Breast epithelium (tissue), 4 donors: Measurements from ENCODE around the gene TAP1. TPM values are rescaled to one million over a fixed set of nuclear protein-coding genes. Genes with fewer than 3 reads are reported as not detected.
A peak's percentile ranks its signal among the peaks of the same experiment; 100 is the strongest.
"Not testable (repeated sequence)": the region's sequence is repeated elsewhere in the genome, so short reads cannot be mapped to it uniquely, and the experiment has no call there.

Experiments
- DNase-seq, 2 donors: peaks; one replicate each; pipeline ENCODE4 v3.0.0-alpha.2; 2019; ENCODE audit warnings: low spot score in 2 of 2
- H3K27ac ChIP-seq, 2 donors: fragments of 200-600 bp; sonication (generic) in 1 of 2; one replicate each; pipeline ENCODE4 v1.5.1; 2016 to 2019; ENCODE audit warnings: mild to moderate bottlenecking in 1 of 2
- H3K27me3 ChIP-seq, 2 donors: fragments of 200-600 bp; sonication (generic) in 1 of 2; one replicate each; pipeline versions ENCODE4 v1.5.1 to v1.6.0; 2017 to 2019; ENCODE audit warnings: control low read depth in 1 of 2, mild to moderate bottlenecking in 1 of 2
- H3K36me3 ChIP-seq: fragments of 200-600 bp; one replicate; pipeline ENCODE4 v1.5.1; 2019
- H3K4me1 ChIP-seq, 2 donors: fragments of 200-600 bp; sonication (generic); one replicate each; pipeline ENCODE4 v1.5.1; 2016 to 2019; ENCODE audit warnings: control low read depth in 1 of 2
- H3K4me3 ChIP-seq, 3 donors: fragments of 200-600 bp; sonication (generic); 1 replicate in 2 of 3; 2 replicates in 1 of 3; pipeline ENCODE4 v1.5.1; 2016 to 2019; ENCODE audit warnings: mild to moderate bottlenecking in 3 of 3, moderate library complexity in 2 of 3
- H3K9me3 ChIP-seq, 2 donors: fragments of 200-600 bp; sonication (generic) in 1 of 2; one replicate each; pipeline ENCODE4 v1.5.1; 2016 to 2019; ENCODE audit warnings: control low read depth in 1 of 2
- POLR2A ChIP-seq: fragments of 450-650 bp; IDR thresholded peaks from one replicate; pipeline ENCODE4 v1.6.1; 2016; ENCODE audit warnings: antibody characterized with exemption, mild to moderate bottlenecking, moderate library complexity
- POLR2AphosphoS5 ChIP-seq, 3 donors: sonication (generic); formaldehyde crosslinking; IDR thresholded peaks; one replicate each; pipeline ENCODE4 v1.6.1; 2017; ENCODE audit warnings: antibody characterized with exemption in 3 of 3
- intact Hi-C: fragments of 100-400 bp; cut with DNase I; formaldehyde crosslinking; loops from one replicate; pipeline ENCODE4 v1.15.1; 2023; ENCODE audit warnings: low total_unique reads
- total RNA-seq, 3 donors: library from RNA; depleted of rRNA; stranded (reverse); fragments of >200 nt; gene quantifications; one replicate each; pipeline ENCODE4 v1.1.0, GENCODE V29; 2016
- TF ChIP-seq, protein P1 (sequence below), 3 donors: fragments of 450-650 bp; IDR thresholded peaks; one replicate each; pipeline ENCODE4 v1.5.1; 2016 to 2017; ENCODE audit warnings: antibody characterized with exemption in 3 of 3, mild to moderate bottlenecking in 3 of 3, moderate library complexity in 3 of 3

The TAP1 gene
- total RNA-seq, 3 donors from 2014 or later, result 24.2 to 40.6 (median 28.7) TPM

DNA sequence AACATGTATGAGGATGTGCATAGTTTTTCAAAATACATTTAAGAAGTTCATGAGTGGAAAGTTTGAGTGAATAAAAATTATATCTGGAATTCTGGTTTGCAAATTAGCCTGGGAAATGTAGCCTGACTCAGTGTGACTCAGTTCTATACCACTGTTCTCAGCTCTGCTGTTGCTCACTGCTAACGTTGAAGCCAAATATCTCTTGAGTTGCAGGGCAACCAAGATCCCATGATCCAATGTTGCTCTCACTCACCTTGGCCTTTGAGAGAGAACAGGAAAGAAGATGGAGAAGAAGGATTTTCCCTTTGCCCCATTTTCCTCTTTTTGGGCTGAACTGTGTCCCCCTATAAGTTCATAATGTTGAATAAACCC, 29.4 kb upstream of the TAP1 start:
- DNase-seq, result no peak
- no peak for TF ChIP-seq POLR2AphosphoS5 (IDR thresholded peaks at IDR 0.05)
- TF ChIP-seq, protein P1, sequence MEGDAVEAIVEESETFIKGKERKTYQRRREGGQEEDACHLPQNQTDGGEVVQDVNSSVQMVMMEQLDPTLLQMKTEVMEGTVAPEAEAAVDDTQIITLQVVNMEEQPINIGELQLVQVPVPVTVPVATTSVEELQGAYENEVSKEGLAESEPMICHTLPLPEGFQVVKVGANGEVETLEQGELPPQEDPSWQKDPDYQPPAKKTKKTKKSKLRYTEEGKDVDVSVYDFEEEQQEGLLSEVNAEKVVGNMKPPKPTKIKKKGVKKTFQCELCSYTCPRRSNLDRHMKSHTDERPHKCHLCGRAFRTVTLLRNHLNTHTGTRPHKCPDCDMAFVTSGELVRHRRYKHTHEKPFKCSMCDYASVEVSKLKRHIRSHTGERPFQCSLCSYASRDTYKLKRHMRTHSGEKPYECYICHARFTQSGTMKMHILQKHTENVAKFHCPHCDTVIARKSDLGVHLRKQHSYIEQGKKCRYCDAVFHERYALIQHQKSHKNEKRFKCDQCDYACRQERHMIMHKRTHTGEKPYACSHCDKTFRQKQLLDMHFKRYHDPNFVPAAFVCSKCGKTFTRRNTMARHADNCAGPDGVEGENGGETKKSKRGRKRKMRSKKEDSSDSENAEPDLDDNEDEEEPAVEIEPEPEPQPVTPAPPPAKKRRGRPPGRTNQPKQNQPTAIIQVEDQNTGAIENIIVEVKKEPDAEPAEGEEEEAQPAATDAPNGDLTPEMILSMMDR (IDR thresholded peaks at IDR 0.05), result no peak
- H3K27me3 ChIP-seq, result no peaks in the 10 kb centered on the region
- H3K4me3 ChIP-seq, result no peak overlapping the region
- no peaks in the 10 kb centered on the region for H3K9me3 ChIP-seq
- no peaks in the 10 kb centered on the region for H3K4me1 ChIP-seq
- intact Hi-C loops, result loop anchor here (10.0 kb wide), 1 partner anchor 72 kb away; the partner anchor contains the start of gene HLA-DMA
- no peak overlapping the region for H3K27ac ChIP-seq
- no peaks in the 10 kb centered on the region for H3K36me3 ChIP-seq

DNA sequence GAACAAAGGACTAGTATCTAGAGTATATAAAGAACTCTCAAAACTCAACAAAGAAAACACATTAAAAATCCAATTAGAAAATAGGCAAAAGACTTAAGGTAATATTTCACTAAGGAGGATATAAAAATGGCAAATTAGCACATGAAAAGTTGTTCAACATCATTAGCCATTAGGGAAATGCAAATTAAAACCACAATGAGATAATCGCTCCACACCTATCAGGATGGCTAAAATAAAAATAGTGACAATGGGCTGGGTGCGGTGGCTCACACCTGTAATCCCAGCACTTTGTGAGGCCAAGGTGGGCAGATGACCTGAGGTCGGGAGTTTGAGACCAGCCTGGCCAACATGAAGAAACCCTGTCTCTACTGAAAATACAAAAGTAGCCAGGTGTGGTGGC, 27.5 kb upstream of the TAP1 start:
- not testable (repeated sequence) for H3K36me3 ChIP-seq, H3K4me3 ChIP-seq, H3K4me1 ChIP-seq, H3K27me3 ChIP-seq, DNase-seq, H3K27ac ChIP-seq, H3K9me3 ChIP-seq
- intact Hi-C loops, result loop anchor here (10.0 kb wide), 1 partner anchor 74 kb away; the partner anchor contains the start of gene HLA-DMA

DNA sequence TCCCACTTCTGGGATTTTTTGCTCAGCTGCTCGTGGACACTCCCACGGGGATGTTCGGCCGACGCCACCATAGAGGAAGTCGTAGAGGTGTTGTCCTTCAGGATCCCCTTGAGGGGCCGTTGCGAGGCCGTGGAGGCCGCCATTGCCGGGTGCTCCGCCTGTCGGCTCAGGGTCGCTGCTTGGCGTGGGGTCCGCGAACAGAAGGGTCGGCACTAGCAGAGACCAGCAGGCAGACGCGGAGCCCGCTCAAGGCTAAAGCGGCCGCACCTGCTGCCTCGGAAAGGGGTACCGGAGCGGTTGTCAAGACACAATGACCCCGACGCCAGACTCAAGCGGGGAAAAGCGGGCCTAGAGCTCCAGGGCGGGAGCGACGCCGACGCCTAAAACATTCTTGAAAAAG, 26.2 kb upstream of the TAP1 start:
- Histone ChIP-seq H3K27me3 (no peaks in the 10 kb centered on the region), H3K36me3 (no peaks in the 10 kb centered on the region), H3K4me1 (no peaks in the 10 kb centered on the region), H3K4me3 (no peak overlapping the region), H3K9me3 (no peaks in the 10 kb centered on the region), H3K27ac (no peak overlapping the region)
- intact Hi-C loops, result loop anchor here (5.0 to 10.0 kb wide), 3 partner anchors 75 to 535 kb away; partner anchors contain the start of genes CUTA, HLA-DMA and PHF1
- DNase-seq, result no peak
- TF ChIP-seq POLR2AphosphoS5 (IDR thresholded peaks at IDR 0.05), result no peak
- TF ChIP-seq, protein P1 (IDR thresholded peaks at IDR 0.05), result no peak
- TF ChIP-seq POLR2A, result no peak

DNA sequence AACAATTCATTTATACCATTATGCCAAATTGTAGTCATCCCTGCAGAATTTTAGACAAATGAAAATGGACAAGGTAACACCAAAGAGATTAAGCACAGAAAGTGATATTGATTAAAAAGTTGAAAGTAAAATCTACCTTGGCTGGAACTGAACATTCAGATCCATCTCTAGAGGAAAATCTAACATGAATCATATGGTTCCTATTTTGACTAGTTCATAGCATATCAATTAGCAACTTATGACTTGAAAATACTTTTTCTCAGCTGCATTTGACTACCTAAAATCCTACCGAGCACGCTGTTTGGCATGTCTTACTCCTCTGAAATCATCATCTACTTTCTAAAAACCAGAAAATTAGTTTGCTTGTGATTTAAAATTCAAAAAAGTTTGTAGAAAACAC, 23.1 kb upstream of the TAP1 start:
- H3K36me3 ChIP-seq, result no peaks in the 10 kb centered on the region
- no peaks in the 10 kb centered on the region for H3K9me3 ChIP-seq
- intact Hi-C loops, result loop anchor here (5.0 to 10.0 kb wide), 2 partner anchors 106 to 538 kb away; partner anchors contain the start of genes CUTA and PHF1
- DNase-seq, result no peak
- H3K4me1 ChIP-seq, result no peaks in the 10 kb centered on the region
- no peak overlapping the region for H3K27ac ChIP-seq
- TF ChIP-seq POLR2AphosphoS5 (IDR thresholded peaks at IDR 0.05), result no peak
- TF ChIP-seq, protein P1 (IDR thresholded peaks at IDR 0.05), result no peak
- no peak for TF ChIP-seq POLR2A
- no peaks in the 10 kb centered on the region for H3K27me3 ChIP-seq
- no peak overlapping the region for H3K4me3 ChIP-seq

DNA sequence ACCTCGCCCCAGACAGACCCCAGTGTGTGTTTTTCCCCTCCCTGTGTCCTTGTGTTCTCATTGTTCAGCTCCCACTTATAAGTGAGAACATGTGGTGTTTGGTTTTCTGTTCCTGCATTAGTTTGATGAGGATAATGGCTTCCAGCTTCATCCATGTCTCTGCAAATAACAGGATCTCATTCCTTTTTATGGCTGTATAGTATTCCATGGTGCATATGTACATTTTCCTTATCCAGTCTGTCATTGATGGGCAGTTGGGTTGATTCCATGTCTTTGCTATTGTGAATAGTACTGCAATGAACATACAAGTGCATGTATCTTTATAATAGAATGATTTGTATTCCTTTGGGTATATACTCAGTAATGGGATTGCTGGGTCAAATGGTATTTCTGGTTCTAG, 20.4 kb upstream of the TAP1 start:
- H3K4me1 ChIP-seq, H3K9me3 ChIP-seq: not testable (repeated sequence)
- intact Hi-C loops, result loop anchor here (10.0 kb wide), 1 partner anchor 541 kb away; the partner anchor contains the start of genes CUTA and PHF1

DNA sequence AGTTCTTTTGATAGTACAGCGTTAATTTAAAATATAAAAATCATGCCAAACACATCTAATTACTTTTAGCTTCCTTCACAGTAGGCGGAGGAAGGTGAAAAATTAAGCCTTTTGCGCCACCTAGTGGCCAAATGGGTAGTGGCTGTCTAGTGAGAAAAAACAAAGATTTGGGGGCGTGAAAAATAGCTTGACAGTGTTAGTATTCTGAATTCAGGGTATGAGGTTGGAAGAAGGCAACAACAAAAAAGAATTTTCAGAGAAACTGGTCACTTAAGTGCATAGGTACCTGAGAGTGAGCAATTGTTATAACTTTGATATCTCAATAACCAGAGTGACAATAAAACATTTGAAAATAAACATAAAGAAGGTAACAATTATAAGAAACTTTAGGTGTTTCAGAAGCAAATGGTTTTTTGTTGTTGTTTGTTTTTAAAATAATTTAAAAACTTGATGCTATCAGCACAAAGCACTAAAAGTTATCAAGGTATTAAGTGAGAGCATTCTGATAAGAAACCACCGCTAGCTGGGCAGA, 14.8 kb upstream of the TAP1 start:
- intact Hi-C loops, result no loop called here
- no peaks in the 10 kb centered on the region for H3K27me3 ChIP-seq
- no peak overlapping the region for H3K4me3 ChIP-seq
- no peaks in the 10 kb centered on the region for H3K36me3 ChIP-seq
- H3K4me1 ChIP-seq, result no peaks in the 10 kb centered on the region
- H3K9me3 ChIP-seq, result no peaks in the 10 kb centered on the region
- no peak overlapping the region for H3K27ac ChIP-seq
- TF ChIP-seq POLR2AphosphoS5 (IDR thresholded peaks at IDR 0.05), result no peak
- TF ChIP-seq, protein P1 (IDR thresholded peaks at IDR 0.05), result peak; percentile 91 to 98 (median 95)
- DNase-seq, result peak; percentile 61 to 82

More for the DNA sequence above, 20.4 kb upstream of the TAP1 start:
- H3K27ac ChIP-seq, DNase-seq, H3K36me3 ChIP-seq, H3K27me3 ChIP-seq, H3K4me3 ChIP-seq: not testable (repeated sequence)
